Activated naive CD4-positive, alpha-beta T cell treated with anti-CD3 and anti-CD28 coated beads, Interleukin-2, amount 50 U/mL, for 24 hours (primary cell): ENCODE results near the gene NOX5.

Experiments used
- H3K27ac Mint-ChIP-seq: one replicate; pipeline ENCODE4 v1.8.0; 2021; ENCODE audit warnings: mild to moderate bottlenecking, mixed read lengths
- H3K27me3 Mint-ChIP-seq: one replicate; pipeline ENCODE4 v1.8.0; 2021; ENCODE audit warnings: mixed read lengths
- H3K36me3 Mint-ChIP-seq: one replicate; pipeline ENCODE4 v1.8.0; 2021; ENCODE audit warnings: mixed read lengths
- H3K4me1 Mint-ChIP-seq: one replicate; pipeline ENCODE4 v1.8.0; 2021; ENCODE audit warnings: mixed read lengths
- H3K4me3 Mint-ChIP-seq: one replicate; pipeline ENCODE4 v1.8.0; 2021; ENCODE audit warnings: mild to moderate bottlenecking, mixed read lengths
- H3K9me3 Mint-ChIP-seq: one replicate; pipeline ENCODE4 v1.8.0; 2021; ENCODE audit warnings: mixed read lengths

Gene NOX5

GRCh38 chr15:68987120-68987519, 27.4 kb upstream of the NOX5 start:
- Mint-ChIP-seq H3K36me3 (no peaks in the 10 kb centered on the region), H3K27ac (no peak overlapping the region), H3K9me3 (no peaks in the 10 kb centered on the region), H3K4me3 (no peak overlapping the region), H3K4me1 (no peaks in the 10 kb centered on the region), H3K27me3 (peaks cover 6% of the 10 kb centered on the region)

DNA sequence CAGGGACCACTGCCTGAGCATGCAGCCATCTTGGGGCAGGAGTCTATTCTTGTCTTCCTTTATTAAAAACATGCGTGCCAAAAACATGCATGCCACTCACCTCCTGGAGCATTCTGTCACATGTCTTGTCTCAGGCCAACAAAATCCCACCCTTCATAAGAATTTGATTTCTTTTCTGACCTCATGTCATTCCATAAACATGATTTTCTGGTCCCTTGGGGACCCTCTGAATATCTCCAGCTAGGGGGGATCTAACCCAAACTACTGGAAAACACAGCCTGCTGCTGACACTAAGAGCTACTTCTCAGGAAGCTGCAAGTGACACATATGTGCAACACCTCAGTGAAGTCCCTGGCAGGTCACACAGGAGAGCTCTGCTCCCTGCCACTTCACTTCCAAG, 26.8 kb upstream of the NOX5 start:
- no peaks in the 10 kb centered on the region for H3K36me3 Mint-ChIP-seq
- no peaks in the 10 kb centered on the region for H3K9me3 Mint-ChIP-seq
- H3K27ac Mint-ChIP-seq = no peak overlapping the region
- H3K27me3 Mint-ChIP-seq = peaks cover 5% of the 10 kb centered on the region
- no peaks in the 10 kb centered on the region for H3K4me1 Mint-ChIP-seq
- no peak overlapping the region for H3K4me3 Mint-ChIP-seq

GRCh38 chr15:68989541-68990230, 24.8 kb upstream of the NOX5 start:
- Mint-ChIP-seq H3K36me3 (no peaks in the 10 kb centered on the region), H3K9me3 (no peaks in the 10 kb centered on the region), H3K27ac (peak overlapping the region; percentile 32), H3K27me3 (peaks cover 3% of the 10 kb centered on the region), H3K4me1 (no peaks in the 10 kb centered on the region), H3K4me3 (no peak overlapping the region)

DNA sequence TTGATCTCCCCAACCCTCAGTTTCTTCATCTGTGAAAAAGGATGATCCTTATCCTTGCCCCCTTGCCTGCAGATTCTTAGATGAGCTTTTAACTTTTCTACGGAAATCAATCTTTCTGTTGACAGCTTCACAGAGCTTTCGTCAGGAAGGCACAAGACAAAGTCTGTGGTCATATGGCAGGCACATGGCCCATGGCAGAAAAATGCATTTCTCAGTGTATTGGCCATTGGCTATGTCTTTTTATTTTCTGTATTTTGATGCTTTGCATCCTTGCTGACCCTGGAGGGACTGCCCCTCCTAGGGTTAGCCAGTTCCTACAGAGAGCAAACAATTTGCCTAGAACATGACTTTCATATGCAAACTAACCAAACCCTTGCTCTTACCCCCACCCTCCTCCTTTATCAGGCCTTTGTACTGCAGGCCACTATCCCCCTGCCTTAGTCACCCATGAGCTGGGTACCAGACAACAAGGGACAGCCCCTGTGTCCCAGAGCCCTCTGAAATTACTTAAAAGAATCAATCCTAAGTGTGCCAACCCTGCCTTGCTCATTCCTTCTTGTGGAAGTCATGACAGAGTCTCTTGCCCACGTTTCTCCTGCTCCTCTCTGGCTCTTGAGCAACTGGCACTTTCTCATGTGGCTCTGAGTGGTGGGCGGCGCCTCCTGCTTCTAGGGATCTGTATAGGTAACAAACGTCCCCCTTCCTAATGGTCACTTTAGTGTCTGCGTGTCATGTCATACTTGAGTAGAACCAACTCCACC, 24.1 kb upstream of the NOX5 start:
- no peaks in the 10 kb centered on the region for H3K9me3 Mint-ChIP-seq
- no peak overlapping the region for H3K4me3 Mint-ChIP-seq
- peaks cover 3% of the 10 kb centered on the region for H3K27me3 Mint-ChIP-seq
- no peaks in the 10 kb centered on the region for H3K36me3 Mint-ChIP-seq
- H3K27ac Mint-ChIP-seq = no peak overlapping the region
- H3K4me1 Mint-ChIP-seq = no peaks in the 10 kb centered on the region

- H3K9me3 Mint-ChIP-seq = no peaks in the 10 kb centered on the region
- H3K4me1 Mint-ChIP-seq = no peaks in the 10 kb centered on the region
- H3K27ac Mint-ChIP-seq = no peak overlapping the region
- H3K36me3 Mint-ChIP-seq = no peaks in the 10 kb centered on the region
- H3K27me3 Mint-ChIP-seq = peaks cover 3% of the 10 kb centered on the region
- no peak overlapping the region for H3K4me3 Mint-ChIP-seq
Measured at GRCh38 chr15:68990992-68991500, 23.4 kb upstream of the NOX5 start.

DNA sequence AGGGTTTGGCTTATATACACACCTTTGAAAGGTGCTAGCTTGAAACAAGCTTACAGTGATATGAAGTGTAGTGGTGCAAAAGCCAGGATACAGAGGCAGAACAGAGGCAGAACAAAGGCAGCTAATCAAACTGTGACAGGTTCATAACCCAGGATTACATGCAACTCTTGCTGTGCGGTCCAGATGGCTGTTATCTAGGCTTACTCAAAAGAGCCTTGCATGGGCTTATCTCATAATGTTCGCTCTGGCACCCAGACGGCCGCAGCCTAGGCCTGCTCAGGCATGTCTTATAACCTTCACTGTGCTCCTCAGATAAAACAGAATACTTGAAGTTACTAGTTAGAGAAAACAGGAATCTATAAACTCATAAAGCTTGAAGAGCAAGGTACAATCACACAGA, 22.8 kb upstream of the NOX5 start:
- Mint-ChIP-seq H3K4me3 (no peak overlapping the region), H3K9me3 (no peaks in the 10 kb centered on the region), H3K27ac (no peak overlapping the region), H3K4me1 (no peaks in the 10 kb centered on the region), H3K36me3 (no peaks in the 10 kb centered on the region), H3K27me3 (peaks cover 3% of the 10 kb centered on the region)

- H3K27me3 Mint-ChIP-seq = peaks cover 2% of the 10 kb centered on the region
- H3K27ac Mint-ChIP-seq = no peak overlapping the region
- no peaks in the 10 kb centered on the region for H3K36me3 Mint-ChIP-seq
- no peaks in the 10 kb centered on the region for H3K9me3 Mint-ChIP-seq
- H3K4me3 Mint-ChIP-seq = no peak overlapping the region
- H3K4me1 Mint-ChIP-seq = no peaks in the 10 kb centered on the region
Measured at GRCh38 chr15:68992696-68993095, 21.8 kb upstream of the NOX5 start.

GRCh38 chr15:68993276-68993675, 21.2 kb upstream of the NOX5 start:
- Mint-ChIP-seq H3K4me1 (no peaks in the 10 kb centered on the region), H3K36me3 (no peaks in the 10 kb centered on the region), H3K27me3 (peaks cover under 1% of the 10 kb centered on the region), H3K4me3 (no peak overlapping the region), H3K27ac (no peak overlapping the region), H3K9me3 (no peaks in the 10 kb centered on the region)

- no peaks in the 10 kb centered on the region for H3K9me3 Mint-ChIP-seq
- no peaks in the 10 kb centered on the region for H3K27me3 Mint-ChIP-seq
- H3K27ac Mint-ChIP-seq = no peak overlapping the region
- no peaks in the 10 kb centered on the region for H3K36me3 Mint-ChIP-seq
- no peak overlapping the region for H3K4me3 Mint-ChIP-seq
- no peaks in the 10 kb centered on the region for H3K4me1 Mint-ChIP-seq
Measured at GRCh38 chr15:68994149-68994548, 20.3 kb upstream of the NOX5 start.

GRCh38 chr15:68994981-68995761, 19.3 kb upstream of the NOX5 start:
- no peaks in the 10 kb centered on the region for H3K9me3 Mint-ChIP-seq
- peaks cover 2% of the 10 kb centered on the region for H3K27me3 Mint-ChIP-seq
- no peak overlapping the region for H3K4me3 Mint-ChIP-seq
- no peak overlapping the region for H3K27ac Mint-ChIP-seq
- no peaks in the 10 kb centered on the region for H3K4me1 Mint-ChIP-seq
- no peaks in the 10 kb centered on the region for H3K36me3 Mint-ChIP-seq

GRCh38 chr15:68997050-68997449, 17.4 kb upstream of the NOX5 start:
- Mint-ChIP-seq H3K9me3 (no peaks in the 10 kb centered on the region), H3K27ac (no peak overlapping the region), H3K4me1 (no peaks in the 10 kb centered on the region), H3K36me3 (no peaks in the 10 kb centered on the region), H3K27me3 (peaks cover 2% of the 10 kb centered on the region), H3K4me3 (no peak overlapping the region)

DNA sequence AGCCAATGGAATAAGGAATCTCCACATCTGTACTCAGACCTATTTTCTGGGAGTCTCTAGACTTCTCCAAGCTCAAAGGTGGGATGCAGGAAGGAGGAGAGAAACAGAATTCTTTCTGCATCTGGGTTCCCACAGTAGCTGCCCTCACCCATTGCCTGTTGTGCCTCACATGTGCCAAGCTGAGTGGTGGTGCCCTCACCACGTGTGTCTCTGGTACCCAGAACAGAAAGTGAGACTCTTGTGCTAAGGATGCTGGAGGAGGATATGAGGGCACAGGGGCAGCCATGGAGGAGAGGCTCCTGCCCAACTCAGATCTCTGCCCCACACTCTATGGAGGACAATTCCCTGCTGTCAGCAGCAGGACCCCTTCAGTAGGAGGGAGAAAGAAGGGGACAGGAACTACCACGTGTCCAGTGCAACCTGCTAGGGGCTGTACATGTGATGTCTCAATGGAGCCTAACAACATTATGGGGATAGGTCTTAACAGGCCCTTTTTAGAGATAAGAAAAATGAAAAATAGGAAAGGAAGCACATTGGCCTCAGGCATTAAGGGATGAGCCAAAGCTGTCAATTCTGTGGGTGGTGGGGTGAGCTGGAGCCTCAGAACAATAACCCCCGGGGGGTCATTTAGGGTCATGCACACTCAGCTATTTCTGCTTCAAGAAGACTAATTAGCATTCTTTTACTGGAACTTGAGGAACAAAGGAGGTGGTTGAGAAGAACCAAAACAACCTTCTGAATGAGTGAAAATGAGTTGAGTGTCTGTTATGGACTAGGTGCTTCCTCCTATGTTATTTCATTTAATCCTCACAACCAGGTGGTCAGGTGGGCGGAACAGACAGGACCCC, 16.3 kb upstream of the NOX5 start:
- Mint-ChIP-seq H3K36me3 (no peaks in the 10 kb centered on the region), H3K27me3 (peaks cover 3% of the 10 kb centered on the region), H3K27ac (no peak overlapping the region), H3K4me1 (no peaks in the 10 kb centered on the region), H3K9me3 (no peaks in the 10 kb centered on the region), H3K4me3 (no peak overlapping the region)

- no peaks in the 10 kb centered on the region for H3K36me3 Mint-ChIP-seq
- H3K4me3 Mint-ChIP-seq = no peak overlapping the region
- peaks cover 3% of the 10 kb centered on the region for H3K27me3 Mint-ChIP-seq
- H3K9me3 Mint-ChIP-seq = no peaks in the 10 kb centered on the region
- H3K4me1 Mint-ChIP-seq = no peaks in the 10 kb centered on the region
- peak overlapping the region; percentile 5 for H3K27ac Mint-ChIP-seq
Measured at GRCh38 chr15:68999091-68999490, 15.4 kb upstream of the NOX5 start.

DNA sequence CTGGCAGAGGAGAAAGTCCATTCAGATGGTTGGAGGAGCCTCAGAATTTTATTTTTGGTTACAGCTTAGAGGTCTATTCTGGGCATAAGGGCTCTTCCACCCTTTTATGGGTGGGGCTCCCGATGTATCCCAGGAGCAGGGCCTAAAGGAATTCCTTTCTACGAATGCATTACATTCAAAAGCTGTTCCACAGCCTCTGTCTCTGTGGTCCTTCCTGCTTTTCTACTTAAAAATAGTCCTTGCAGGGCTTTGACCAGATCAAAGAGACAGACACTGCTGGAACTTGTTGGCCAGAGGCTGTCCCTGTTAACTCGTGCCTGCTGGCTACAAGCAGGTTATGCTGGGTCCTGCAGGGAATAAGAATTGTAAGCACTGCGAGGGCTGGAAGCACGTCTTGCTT, 14.4 kb upstream of the NOX5 start:
- Mint-ChIP-seq H3K27me3 (peaks cover 6% of the 10 kb centered on the region), H3K4me3 (no peak overlapping the region), H3K9me3 (peaks cover 4% of the 10 kb centered on the region), H3K4me1 (no peaks in the 10 kb centered on the region), H3K36me3 (no peaks in the 10 kb centered on the region), H3K27ac (no peak overlapping the region)
